GM21825 (cell line): ENCODE data around the gene VSTM2A.

ENCODE experiments used
- ATAC-seq: cut with Tn5 transposase; IDR thresholded peaks from one replicate; pipeline ENCODE4 v1.9.1; 2021; ENCODE audit warnings: mild to moderate bottlenecking, moderate library complexity; ENCODE audit not compliant: unreplicated experiment

The VSTM2A gene

DNA sequence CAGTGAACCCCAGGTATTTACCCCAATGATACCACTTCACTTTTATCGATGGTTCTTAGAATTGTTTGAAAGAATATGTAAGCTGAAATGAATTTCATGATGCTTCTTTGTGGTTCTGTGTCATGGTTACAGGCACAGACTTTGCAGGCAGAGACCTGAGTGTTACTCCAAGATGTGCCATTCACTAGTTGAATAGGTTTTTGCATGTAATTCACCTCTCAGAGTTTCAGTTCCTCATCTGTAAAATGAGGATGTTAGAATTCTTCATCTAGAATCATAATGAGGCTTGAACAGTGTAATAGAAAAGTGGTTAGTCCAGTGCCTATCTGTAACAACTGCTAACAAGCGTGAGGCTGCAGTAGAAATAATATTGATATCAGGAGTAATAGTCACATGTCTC, 54.6 kb downstream of the VSTM2A start:
- peak; percentile 76 for ATAC-seq

DNA sequence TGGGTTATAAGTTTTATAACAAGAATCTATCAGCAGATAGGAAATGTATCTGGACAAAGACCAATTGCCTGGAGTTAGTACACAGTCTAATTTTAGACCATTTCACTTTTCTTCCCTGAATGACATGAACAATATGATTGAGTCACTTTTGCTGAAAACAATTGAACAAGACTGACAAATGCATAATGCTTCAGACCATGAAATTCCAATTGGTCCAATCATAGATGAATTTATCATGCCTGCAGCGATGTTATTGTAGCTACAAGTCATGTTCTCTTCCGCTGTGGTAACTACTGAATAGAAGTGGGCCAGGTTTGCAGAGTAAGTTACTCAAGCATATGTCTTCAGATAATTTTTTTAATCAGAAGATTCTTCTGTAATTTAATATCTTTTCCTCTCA, 73.4 kb downstream of the VSTM2A start:
- ATAC-seq: no peak
